Keratinocyte (primary cell): ENCODE data around the gene APOC1. TPM values are rescaled to one million over a fixed set of nuclear protein-coding genes. Genes with fewer than 3 reads are reported as not detected.

Experiments
- DNase-seq: peaks from one replicate; pipeline ENCODE4 v3.0.0-alpha.2; 2011; ENCODE audit warnings: low read depth, missing footprints, low spot score
- FAIRE-seq: peaks from 2 replicates; lab custom pipeline; 2011; peaks lifted over from hg19 to GRCh38; lab: Jason Lieb, UNC
- H2AFZ ChIP-seq: 2 replicates; pipeline ENCODE4 v1.6.0; 2012; ENCODE audit warnings: low read length, control low read depth, inconsistent platforms; ENCODE audit not compliant: control insufficient read depth
- H3K27ac ChIP-seq: 2 replicates; pipeline ENCODE4 v1.5.1; 2011; ENCODE audit warnings: low read length; ENCODE audit not compliant: control insufficient read depth, insufficient read depth
- H3K27me3 ChIP-seq: 3 replicates; pipeline ENCODE4 v1.6.0; 2011; ENCODE audit warnings: low read length; ENCODE audit not compliant: control insufficient read depth, insufficient read depth; ENCODE audit errors: extremely low read depth
- H3K36me3 ChIP-seq, 2 experiments: 2 replicates in 1 of 2; 3 replicates in 1 of 2; pipeline ENCODE4 v1.5.1; 2011; ENCODE audit warnings: low read length in 2 of 2, mild to moderate bottlenecking in 1 of 2; ENCODE audit not compliant: control insufficient read depth in 2 of 2, insufficient read depth in 2 of 2; ENCODE audit errors: extremely low read depth in 1 of 2
- H3K4me1 ChIP-seq: 3 replicates; pipeline ENCODE4 v1.5.1; 2011; ENCODE audit warnings: low read length; ENCODE audit not compliant: control insufficient read depth, insufficient read depth; ENCODE audit errors: extremely low read depth
- H3K4me2 ChIP-seq: 3 replicates; pipeline ENCODE4 v1.6.0; 2011; ENCODE audit warnings: low read depth, low read length; ENCODE audit not compliant: control insufficient read depth, insufficient read depth; ENCODE audit errors: extremely low read depth
- H3K4me3 ChIP-seq, 3 experiments: fragments of 200-600 bp in 1 of 3; sonication (generic) in 1 of 3; 2 replicates in 2 of 3; 3 replicates in 1 of 3; pipeline ENCODE4 v1.5.1; 2011 to 2016; ENCODE audit warnings: low read length in 3 of 3, mild to moderate bottlenecking in 3 of 3, control low read depth in 2 of 3, inconsistent platforms in 1 of 3, low read depth in 1 of 3, mixed read lengths in 1 of 3, mixed run types in 1 of 3, moderate library complexity in 1 of 3; ENCODE audit not compliant: control insufficient read depth in 2 of 3, insufficient read depth in 2 of 3; ENCODE audit errors: extremely low read depth in 1 of 3
- H3K79me2 ChIP-seq: 2 replicates; pipeline ENCODE4 v1.6.0; 2012; ENCODE audit warnings: low read length; ENCODE audit not compliant: control insufficient read depth, insufficient read depth
- H3K9ac ChIP-seq: 3 replicates; pipeline ENCODE4 v1.6.0; 2011; ENCODE audit warnings: low read length; ENCODE audit not compliant: control insufficient read depth, insufficient read depth; ENCODE audit errors: extremely low read depth
- H3K9me1 ChIP-seq: 3 replicates; pipeline ENCODE4 v1.6.0; 2011; ENCODE audit warnings: low read length; ENCODE audit not compliant: control insufficient read depth, insufficient read depth; ENCODE audit errors: extremely low read depth
- H3K9me3 ChIP-seq: 2 replicates; pipeline ENCODE4 v1.5.1; 2012; ENCODE audit warnings: low read depth, low read length; ENCODE audit not compliant: control insufficient read depth
- H4K20me1 ChIP-seq: 3 replicates; pipeline ENCODE4 v1.6.0; 2011; ENCODE audit warnings: low read length; ENCODE audit not compliant: control insufficient read depth, insufficient read depth; ENCODE audit errors: extremely low read depth
- CTCF ChIP-seq, 3 experiments: IDR thresholded peaks in 1 of 3; conservative IDR thresholded peaks in 1 of 3; optimal IDR thresholded peaks in 1 of 3; 2 replicates in 2 of 3; 3 replicates in 1 of 3; pipeline versions ENCODE3 to v1.5.1; 2011; ENCODE audit warnings: low read length in 3 of 3, mild to moderate bottlenecking in 3 of 3, moderate library complexity in 2 of 3, control low read depth in 1 of 3, inconsistent platforms in 1 of 3; ENCODE audit not compliant: insufficient read depth in 2 of 3; ENCODE audit errors: extremely low read depth in 1 of 3
- EZH2 ChIP-seq: IDR thresholded peaks from one replicate; pipeline ENCODE4 v1.6.1; 2012; ENCODE audit warnings: inconsistent platforms, mild to moderate bottlenecking, low read length, moderate library complexity
- dilution Hi-C: fragments of 300-500 bp; cut with MboI; formaldehyde crosslinking; loops from one replicate; pipeline ENCODE4 v1.7.0; 2020; ENCODE audit warnings: low sequenced_read_pairs; ENCODE audit not compliant: extremely low pct_ligation_motif_present
- polyA plus RNA-seq, 5 experiments: library from polyadenylated mRNA; depleted of rRNA in 3 of 5; stranded (reverse) in 3 of 5; stranded (forward) in 1 of 5; unstranded in 1 of 5; fragments of >200 nt; gene quantifications; 1 replicate in 1 of 5; 2 replicates in 3 of 5; 3 replicates in 1 of 5; pipeline versions ENCODE4 v1.2.1 to v1.2.3, GENCODE V29; 2011 to 2012; ENCODE audit warnings: missing spikeins in 2 of 5, low read depth in 1 of 5, low replicate concordance in 1 of 5

The APOC1 gene
- polyA plus RNA-seq, 1 donor (not counting 4 experiments of a cell fraction or from before 2014, with no cell fraction given): 0.79 TPM

GRCh38 chr19:44866664-44867063, 47.7 kb upstream of the APOC1 start:
- Histone ChIP-seq H3K36me3 (peaks cover 5 to 9% of the 10 kb centered on the region in 2 experiments), H3K4me3 (no peak overlapping the region), H3K79me2 (no peaks in the 10 kb centered on the region), H3K4me1 (no peaks in the 10 kb centered on the region), H3K27ac (no peak overlapping the region), H3K27me3 (no peaks in the 10 kb centered on the region), H3K9me1 (no peaks in the 10 kb centered on the region), H3K9me3 (no peaks in the 10 kb centered on the region), H2AFZ (no peak overlapping the region), H4K20me1 (no peaks in the 10 kb centered on the region), H3K4me2 (no peak overlapping the region), H3K9ac (no peak overlapping the region)
- no peak for TF ChIP-seq CTCF (optimal IDR thresholded peaks at IDR 0.05 in 1 of 3, IDR thresholded peaks at IDR 0.05 in 1 of 3, conservative IDR thresholded peaks at IDR 0.05 in 1 of 3; ENCODE audit: extremely low read depth in 1 of 3, insufficient read depth in 2 of 3, low read length in 3 of 3)
- TF ChIP-seq EZH2: no peak
- DNase-seq (no peak), FAIRE-seq (no peak)
- dilution Hi-C loops: no loop called here

- Histone ChIP-seq H3K79me2 (no peaks in the 10 kb centered on the region), H3K9me1 (no peaks in the 10 kb centered on the region), H3K4me3 (no peak overlapping the region), H2AFZ (no peak overlapping the region), H3K4me1 (no peaks in the 10 kb centered on the region), H3K4me2 (no peak overlapping the region), H3K27me3 (no peaks in the 10 kb centered on the region), H3K27ac (no peak overlapping the region), H3K36me3 (peaks cover 5 to 17% of the 10 kb centered on the region in 2 experiments), H3K9ac (no peak overlapping the region), H3K9me3 (no peaks in the 10 kb centered on the region), H4K20me1 (no peaks in the 10 kb centered on the region)
- no peak for DNase-seq
- dilution Hi-C loops: no loop called here
- FAIRE-seq: no peak
- TF ChIP-seq EZH2: no peak
- no peak for TF ChIP-seq CTCF (optimal IDR thresholded peaks at IDR 0.05 in 1 of 3, IDR thresholded peaks at IDR 0.05 in 1 of 3, conservative IDR thresholded peaks at IDR 0.05 in 1 of 3; ENCODE audit: extremely low read depth in 1 of 3, insufficient read depth in 2 of 3, low read length in 3 of 3)
These were observed 46.8 kb upstream of the APOC1 start for GRCh38 chr19:44867578-44867977.
